NCI-H2107 (cell line): ENCODE results near the gene CGNL1.
A peak's percentile ranks its signal among the peaks of the same experiment; 100 is the strongest.

ENCODE experiments used
- DNase-seq: peaks from one replicate; lab custom pipeline; 2025; lab: John Stamatoyannopoulos, UW

CGNL1 gene

DNA sequence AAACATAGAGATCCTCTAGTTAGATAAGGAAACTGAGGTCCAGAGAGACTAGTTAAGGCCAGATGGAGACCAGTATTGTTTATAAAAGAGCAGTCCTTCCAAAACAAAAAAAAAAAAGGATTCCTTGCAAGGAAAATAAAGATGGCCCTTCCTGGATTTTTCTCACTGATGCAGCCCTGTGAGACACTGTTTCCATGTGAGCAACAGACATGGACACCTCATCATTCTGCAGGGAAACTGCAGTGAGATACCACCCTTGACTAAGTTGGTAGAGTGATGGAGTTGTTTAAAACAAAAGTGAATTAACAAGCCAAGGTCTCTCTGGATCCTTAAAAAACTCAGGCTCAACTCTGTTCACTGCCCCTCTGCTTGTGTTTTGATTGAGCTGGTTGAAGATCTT lies 149.8 kb downstream of the CGNL1 start:
- DNase-seq: no peak

DNA sequence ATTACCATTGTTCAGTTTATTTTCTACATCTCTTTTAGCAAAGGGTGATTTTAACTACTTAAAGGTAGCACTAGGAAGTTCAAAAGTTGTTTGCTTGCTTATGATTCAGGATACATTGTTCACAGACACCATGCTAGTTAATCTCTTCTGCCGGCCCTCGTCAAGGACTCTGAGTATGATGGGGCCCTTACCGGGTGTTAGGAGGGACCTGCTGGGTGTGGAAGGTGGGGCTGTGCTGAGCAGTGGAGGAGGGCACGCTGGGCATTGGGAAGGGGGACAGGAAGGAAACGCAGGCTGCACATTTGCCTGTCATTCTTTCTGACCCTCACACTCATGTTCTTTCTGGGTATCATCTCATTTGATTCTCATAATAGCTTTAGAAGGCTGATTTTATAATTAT lies 150.3 kb downstream of the CGNL1 start:
- DNase-seq: no peak

DNA sequence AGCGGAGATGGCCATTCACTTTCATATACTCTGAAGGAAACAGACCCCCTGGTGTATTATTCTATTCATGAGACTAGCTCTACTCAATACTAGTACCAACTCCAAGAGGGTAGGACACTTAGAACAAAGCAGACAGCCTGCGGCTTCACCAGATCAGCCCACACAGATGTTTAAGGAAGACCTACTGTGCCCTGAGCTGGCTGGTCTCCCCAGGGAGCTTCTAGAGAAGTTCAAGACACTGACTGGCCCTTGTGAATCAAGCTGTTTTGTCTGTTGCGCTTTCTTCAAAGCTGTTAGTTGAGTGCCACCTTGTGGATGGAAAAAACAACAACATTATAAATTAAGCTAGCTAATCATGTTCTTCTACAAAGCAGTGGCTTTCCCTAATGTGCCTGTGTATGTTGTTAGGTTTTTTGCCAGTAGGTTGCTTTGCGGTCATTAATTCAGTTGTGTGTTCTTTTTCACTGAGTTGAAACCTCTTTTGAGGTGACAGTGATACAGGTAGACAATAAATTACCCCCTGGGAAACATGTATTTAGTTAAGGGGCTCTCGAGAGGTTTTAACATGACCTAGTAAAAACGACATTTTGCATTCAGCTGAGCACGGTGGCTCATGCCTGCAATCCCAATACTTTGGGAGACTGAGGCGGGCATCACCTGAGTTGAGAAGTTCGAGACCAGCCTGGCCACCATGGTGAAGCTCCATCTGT lies 151.2 kb downstream of the CGNL1 start:
- no peak for DNase-seq

DNA sequence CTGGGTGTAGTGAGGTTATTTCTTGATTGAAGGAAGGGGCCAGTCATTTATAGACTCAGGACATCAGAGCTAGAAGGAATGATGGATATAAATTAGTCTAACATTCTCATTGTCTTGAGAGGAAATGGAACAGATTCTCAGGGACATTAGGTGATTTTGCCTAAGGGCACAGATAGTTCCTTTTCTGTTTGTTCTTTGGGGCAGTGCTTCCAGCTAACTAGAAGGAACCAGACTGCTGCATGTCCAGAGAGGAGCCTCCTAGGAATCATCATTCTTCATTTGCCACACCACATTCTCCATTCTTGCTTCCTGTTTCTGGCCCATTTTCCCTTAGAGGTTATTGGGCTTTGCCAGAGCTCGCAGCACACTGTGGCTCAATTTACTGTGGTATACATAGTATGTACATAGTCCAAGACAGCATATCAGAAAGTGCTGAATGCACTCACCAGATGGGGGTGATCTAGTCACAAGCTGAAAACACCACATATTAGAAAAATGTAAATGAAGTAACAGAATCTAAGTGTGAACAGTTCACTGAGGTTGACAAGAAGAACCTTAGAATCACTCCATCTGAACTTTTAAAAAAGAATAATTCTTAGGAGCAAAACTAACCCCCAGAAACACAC lies 152.7 kb downstream of the CGNL1 start:
- no peak for DNase-seq

DNA sequence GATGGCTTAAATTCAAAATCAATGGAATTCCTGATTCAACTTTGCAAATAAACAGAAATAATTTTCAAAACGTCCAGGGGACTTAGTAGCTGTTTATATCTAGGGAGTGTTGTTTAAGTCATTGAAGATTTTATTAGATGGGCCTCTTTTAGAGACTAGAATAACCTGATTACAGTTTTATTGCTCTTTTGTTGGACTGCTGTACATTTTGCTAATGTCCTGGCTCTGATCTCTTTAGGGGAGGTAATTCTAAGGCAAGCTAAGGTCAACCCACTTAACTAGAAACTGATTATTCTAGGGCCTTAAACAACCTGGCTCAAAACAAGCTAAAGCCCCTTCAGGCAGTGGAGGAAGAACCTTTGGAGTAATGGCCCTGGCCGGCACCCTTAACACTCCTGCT lies 153.4 kb downstream of the CGNL1 start:
- no peak for DNase-seq

DNA sequence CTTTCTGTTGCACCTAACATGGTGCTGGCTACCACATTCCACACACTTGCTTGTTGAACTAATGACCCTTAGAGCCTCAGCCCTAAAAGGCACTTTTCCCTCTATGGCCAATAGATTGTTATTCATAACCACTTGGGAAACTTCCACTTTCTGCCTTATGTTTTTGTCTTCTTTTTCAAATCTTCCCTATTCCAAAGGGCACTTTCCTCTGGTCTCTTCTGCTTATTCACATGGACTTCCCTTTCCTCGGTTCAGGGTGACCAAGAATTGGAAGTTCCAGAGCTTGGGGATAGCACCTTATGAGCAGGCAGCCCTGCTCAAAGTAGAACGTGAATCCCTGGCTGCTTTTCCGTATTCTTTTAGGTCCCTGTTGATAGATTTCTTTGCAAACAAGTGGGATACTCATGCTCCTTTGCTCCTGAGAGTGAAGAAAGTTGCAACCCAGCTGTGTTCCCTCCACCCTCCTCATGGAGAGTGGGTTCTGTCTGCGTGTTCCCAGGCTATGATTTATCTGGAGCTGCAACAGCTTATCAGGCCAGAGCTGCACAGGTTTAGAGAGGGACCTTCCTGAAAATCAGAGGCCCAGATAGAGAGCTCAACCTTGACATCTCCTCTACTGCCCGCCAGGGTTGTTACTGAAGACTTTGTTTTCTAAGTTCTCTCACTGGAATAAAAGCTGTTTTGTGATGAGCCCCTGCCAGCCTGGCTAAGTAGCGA lies 156.6 kb downstream of the CGNL1 start:
- DNase-seq: no peak

DNA sequence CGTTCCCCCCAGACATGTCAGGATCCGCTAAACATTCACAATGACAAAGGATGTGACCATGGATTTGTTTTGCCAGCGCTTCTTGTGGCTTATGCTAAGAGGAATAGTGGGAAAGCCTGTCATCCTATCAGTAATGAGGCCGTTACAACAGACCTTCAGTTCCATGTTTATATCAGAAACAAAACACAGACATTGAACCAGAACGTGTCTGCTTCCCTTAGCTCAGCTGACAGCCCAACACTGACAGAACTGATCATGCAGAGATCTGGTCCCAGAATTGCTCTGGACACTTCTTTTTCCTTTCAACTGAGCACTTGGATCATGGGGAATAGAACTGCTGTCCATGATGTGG lies 157.1 kb downstream of the CGNL1 start:
- DNase-seq: no peak

DNA sequence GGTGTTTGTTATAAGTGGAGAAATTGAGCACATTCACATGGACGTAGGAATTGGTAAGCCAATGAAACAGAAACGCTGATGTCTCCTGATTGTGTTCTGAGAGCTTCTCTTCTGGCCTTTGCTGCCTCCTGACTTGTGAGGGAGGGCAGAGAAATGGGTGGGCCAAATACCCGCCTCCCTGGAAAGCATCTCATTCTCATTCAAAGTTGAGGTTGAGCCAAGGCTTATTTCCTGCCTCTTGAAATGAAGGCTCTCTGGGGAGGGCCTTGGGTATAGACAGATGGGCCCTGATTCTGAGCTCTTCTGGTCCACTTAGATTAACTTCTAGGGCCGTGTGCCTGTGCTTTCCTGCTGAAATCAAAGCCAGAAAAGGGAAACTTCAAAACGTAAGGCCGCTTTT lies 158.0 kb downstream of the CGNL1 start:
- no peak for DNase-seq

DNA sequence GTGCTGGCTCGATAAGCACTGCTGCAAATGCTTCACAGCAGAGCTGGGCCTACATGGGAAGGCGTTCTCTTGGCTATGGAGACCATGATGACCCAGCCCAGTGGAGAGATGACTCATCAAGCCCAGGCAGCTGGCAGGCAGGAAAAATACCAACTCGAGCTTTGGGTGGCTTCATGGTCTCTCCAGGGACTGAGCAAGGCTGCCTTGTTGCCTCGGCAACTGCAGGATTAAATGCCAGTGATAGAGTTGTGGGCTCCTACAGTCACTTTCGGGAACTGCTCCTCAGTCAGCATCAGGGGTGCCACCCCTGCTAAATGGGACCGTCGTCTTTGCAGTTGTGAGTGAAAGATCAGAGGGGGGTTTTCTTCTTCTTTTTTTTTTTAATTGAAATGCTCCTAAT lies 160.8 kb downstream of the CGNL1 start:
- DNase-seq: peak; percentile 38

DNA sequence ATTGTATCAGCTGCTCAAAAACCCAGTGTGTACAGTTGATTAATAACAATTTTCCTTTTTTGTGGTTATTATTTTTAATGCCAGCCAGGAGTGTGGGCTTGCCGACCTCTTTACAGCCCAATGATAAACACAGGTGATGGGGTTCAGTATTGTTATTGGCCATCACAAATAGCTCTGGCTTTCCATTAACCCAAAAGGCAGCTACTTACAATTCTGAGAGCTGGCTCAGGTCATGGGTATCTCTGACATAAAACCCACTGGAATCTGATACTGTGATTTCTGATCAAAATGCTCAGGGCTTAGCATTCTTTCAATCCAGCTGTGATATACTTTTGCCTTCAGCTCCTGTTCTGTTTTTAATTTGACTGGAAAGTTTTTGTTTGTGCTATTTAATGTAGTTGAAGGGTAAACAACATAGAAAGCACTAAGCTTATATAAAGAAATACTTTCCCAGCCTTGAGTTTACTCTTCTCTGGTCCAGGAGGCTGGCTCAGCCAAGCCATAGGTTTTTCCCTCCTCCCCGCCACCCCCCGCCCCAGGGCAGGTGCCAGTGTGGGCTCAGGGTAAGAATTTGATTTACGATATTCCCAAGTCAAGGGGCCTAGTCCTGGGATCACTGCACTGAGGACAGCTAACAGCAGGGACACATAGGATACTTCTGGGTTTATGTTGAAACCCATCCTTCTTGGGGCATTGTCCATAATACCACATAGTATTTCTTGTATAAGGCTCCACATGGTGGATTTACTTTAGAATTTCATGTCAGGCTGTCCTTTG lies 161.4 kb downstream of the CGNL1 start:
- DNase-seq: no peak

DNA sequence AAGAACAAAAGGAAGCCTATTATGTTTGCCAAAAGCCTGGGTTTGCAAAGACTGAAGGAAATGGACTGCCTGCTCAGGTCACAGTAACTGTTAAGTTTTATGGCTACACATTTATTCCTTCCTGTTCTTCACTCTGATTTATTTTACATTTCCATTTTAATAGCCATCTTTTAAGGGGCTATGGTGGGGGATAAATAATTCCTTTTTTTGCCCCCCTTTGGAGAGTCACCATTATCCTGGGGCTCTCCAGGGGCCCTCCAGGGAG lies 161.9 kb downstream of the CGNL1 start:
- no peak for DNase-seq

DNA sequence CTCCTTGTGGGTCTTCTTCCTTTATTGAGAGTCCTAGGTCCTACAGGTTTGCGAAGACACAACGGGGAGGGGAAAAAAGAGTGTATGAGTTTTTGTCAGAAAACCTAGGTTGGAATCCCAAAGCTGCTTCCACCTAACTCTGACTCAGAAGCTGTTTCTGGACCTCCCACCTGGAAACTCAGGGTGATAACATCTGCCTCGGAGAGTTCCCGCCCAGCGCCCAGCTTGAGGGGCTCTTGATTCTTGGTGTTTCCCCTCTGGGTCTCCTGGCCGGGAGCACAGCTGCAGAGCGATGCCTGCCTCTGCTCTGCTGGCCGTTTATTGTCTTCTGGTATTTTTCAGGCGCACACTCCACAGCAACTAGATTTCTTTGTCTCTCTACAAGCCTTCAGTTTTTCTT lies 162.5 kb downstream of the CGNL1 start:
- no peak for DNase-seq

DNA sequence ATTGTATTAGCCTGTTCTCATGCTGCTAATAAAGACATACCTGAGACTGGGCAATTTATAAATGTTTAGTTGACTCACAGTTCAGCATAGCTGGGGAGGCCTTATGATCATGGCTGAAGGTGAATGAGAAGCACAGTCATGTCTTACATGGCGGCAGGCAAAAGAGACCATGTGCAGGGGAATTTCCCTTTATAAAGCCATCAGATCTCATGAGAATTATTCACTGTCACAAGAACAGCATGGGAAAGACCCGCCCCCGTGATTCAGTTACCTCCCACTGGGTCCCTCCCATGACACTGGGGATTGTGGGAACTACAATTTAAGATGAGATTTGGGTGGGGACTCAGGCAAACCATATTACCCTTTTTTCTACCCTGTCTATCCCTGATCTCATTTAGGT lies 163.9 kb downstream of the CGNL1 start:
- no peak for DNase-seq

DNA sequence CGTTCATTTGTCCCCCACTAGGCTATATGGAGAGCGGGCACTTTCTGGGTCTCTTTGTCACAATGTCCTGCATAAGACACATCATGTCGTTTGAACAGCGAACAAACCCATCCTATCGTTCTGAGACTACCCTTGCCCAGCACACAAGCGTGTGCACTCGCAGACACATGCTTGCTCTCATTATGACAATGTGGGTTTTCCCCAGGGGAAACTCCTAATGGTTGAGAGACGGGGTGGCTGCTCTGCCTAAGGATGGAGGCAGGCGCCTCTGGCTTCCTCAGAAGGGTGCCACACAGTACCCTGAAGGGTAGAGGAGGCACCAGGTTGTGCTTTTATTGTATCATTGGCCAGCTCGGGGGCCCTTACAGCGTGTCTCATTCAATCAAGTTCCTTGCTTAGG lies 164.4 kb downstream of the CGNL1 start:
- no peak for DNase-seq

DNA sequence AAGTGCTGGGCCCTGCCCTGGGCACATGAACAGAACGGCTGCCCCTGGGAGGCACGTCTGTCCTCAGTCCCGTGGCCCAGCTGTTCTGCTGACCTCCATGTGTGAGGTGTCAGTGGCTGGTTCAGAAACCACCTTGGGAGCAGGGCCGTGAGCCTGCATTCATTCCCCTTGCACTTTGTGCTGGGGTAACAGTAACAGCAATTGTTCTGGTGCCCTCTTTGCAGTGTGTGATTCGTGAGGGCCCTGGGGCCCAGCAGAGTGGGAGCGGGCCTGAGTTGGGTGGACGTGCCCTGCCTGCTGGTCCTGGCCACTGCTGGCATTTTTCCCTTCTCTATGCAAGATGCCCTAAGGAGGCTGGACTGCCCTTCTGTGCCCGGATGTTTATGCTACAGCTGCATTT lies 165.0 kb downstream of the CGNL1 start:
- no peak for DNase-seq

DNA sequence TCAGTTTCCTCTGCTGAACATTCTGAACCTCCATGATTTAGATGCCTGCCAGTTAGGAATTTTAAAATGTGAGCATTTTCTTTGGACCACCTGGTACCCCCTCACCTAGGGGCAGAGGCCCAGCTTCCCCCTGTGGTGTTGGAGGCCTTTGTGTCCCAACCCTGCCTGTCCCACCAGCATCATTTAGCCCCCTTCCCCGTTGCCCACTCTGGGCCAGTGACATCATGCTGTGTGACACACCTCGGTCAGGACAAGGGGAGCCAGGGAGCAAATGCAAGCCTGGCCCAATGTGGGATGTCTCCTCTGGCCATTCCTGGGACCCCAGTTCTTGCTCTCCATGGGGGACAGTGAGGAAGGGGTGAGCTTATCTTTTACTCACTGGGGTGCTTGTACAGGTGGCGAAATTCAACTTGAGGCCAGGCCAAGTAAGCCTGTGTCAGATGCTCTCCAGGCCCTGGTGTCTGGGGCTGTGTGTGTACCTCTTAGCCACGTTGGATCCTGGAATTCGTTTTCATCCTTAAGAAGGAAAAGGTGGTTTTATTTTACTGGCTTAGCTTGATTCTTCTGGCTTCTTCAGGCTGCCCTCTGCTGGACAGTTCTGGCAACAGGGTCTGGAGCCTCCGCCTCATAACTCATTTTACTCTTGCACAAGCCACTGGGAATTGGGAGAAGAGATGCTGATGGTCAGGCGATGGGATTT lies 165.7 kb downstream of the CGNL1 start:
- DNase-seq: no peak

DNA sequence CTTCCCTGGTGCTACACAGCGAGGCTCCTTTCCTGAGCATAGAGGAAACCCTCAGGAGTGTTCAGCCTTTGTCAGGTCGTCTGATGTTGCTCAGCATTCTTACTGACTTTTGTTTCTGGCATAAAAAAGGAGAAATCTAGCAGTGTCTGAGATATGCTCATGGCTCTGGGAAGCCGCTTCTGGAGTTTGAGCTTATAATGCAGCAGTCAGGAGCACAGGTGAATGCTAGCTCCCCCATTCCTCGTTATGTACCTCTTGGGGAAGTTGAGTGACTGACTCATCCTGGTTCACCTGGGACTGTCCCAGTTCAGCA lies 166.2 kb downstream of the CGNL1 start:
- DNase-seq: no peak

DNA sequence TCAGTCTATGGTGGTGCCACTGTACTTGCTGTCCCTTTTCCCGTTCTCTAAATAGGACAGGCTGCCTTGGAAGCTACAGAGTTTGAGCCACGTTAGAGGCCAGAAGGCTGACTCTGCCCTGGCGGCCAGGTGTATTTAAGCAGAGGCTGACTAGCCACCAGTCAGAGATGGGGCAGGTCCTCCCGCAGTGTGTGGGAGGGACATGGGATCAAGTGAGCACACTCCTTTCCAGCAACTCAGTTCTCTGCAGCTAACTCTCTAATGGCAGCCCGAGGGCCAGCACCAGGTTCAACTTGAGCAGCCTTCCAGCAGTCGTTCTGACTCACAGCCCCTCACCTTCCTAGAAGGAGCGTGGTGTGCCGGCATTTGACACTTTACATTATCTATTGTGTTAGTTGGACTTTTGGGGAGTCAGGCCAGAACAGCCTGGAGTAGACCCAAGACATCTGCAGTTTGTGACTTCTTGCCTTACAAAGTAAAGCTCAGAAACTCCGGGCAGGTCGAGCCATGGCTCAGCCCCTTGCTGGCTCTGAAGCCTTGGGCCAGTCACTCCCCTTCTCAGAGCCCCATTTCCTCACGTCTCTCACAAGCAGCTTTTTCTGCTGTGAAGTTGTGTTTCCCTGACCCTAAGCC lies 168.7 kb downstream of the CGNL1 start:
- DNase-seq: no peak

DNA sequence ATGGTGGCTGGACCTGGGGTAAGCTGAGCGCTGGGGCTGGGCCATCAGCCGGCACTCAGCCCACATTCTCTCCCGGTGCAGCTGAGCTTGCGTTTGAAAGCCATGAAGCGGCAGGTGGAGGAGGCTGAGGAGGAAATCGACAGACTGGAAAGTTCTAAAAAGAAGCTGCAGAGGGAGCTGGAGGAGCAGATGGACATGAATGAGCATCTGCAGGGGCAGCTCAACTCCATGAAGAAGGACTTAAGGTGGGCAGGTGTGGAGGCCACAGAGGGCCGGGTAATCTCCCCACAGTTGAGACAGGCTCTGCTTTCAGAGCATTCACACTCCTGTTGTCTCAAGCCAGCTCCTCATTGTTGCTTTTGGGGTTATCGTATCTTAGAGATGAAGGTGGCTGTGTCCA lies 169.7 kb downstream of the CGNL1 start:
- no peak for DNase-seq

DNA sequence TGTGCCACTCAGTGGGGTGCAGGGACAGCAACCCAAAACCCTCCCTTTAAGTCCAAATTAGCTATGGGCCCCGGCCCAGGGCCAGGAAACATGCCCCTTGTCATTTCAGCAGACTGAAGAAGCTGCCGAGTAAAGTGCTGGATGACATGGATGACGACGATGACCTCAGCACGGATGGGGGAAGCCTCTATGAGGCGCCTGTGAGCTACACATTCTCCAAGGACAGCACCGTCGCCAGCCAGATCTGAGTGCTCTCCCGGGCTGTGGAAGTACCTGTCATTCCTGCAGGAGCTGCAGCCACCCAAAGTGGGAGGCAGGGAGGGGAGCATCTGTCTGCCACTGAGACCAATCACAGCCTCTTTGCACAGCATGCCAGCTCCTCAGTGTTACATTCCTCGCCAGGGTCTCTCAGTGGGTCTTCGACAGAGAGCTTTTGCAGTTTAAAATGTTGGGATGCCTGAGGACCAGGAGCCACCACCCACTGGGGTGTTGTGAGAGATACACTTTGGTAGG lies 171.0 kb downstream of the CGNL1 start:
- DNase-seq: no peak

DNA sequence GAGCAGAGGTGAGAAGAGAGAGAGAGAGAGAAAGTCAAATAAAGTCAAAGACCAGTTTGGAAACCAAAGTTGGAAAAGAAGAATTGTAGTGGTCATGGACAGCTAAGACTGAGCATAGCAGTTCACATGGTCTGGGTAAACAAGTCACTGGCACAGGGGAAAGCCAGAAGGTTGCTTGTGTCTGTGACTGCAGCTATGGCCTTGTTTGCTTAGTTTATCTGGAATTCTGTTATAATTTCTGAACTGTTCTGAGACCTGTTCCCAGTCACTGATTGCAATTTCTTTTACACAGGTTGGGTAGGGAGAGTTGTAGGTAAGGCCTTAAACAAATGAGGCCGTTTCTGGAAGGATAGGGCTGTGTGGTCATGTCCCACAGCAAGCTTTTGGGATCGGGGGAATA lies 172.0 kb downstream of the CGNL1 start:
- no peak for DNase-seq

DNA sequence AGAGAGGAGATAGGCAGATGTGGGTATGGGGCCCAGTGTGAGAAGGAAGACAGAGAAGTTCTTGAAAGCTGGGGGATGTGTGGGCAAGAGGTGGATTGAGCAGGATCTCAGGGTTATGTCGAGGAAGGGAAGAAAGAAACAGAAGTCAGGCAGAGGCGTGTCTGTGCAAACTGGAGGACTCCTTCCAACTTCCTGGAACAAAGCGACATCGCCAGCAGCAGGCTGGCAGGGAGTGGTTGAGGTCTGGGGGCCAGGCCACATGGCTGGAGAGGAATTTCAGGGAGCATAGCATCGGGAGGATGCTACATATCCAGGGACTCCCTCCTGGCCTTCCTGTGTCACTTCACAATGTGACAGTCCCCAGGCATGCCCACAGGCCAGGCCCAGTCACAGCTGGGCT lies 172.5 kb downstream of the CGNL1 start:
- no peak for DNase-seq
